Esophagus (tissue), 2 donors: ENCODE results near the gene UBN1. TPM values are rescaled to one million over a fixed set of nuclear protein-coding genes. Genes with fewer than 3 reads are reported as not detected.

ENCODE experiments used
- H3K27ac ChIP-seq, 2 donors: one replicate each; pipeline ENCODE4 v1.5.1; 2013; ENCODE audit warnings: low read depth in 2 of 2, mild to moderate bottlenecking in 2 of 2, inconsistent platforms in 1 of 2, low read length in 1 of 2, moderate library complexity in 1 of 2
- H3K27me3 ChIP-seq, 2 donors: one replicate each; pipeline ENCODE4 v1.6.1; 2013; ENCODE audit warnings: low read length in 2 of 2, control low read depth in 1 of 2, mild to moderate bottlenecking in 1 of 2; ENCODE audit not compliant: insufficient read depth in 2 of 2, control insufficient read depth in 1 of 2
- H3K36me3 ChIP-seq, 2 donors: one replicate each; pipeline ENCODE4 v1.6.1; 2013; ENCODE audit warnings: low read length in 1 of 2; ENCODE audit not compliant: control insufficient read depth in 2 of 2, insufficient read depth in 2 of 2
- H3K4me1 ChIP-seq, 2 donors: one replicate each; pipeline ENCODE4 v1.6.1; 2013; ENCODE audit warnings: low read length in 1 of 2; ENCODE audit not compliant: control insufficient read depth in 2 of 2, insufficient read depth in 2 of 2
- H3K4me3 ChIP-seq, 2 donors: one replicate each; pipeline ENCODE4 v1.5.1; 2013; ENCODE audit warnings: low read length in 2 of 2, mild to moderate bottlenecking in 2 of 2, low read depth in 1 of 2, moderate library complexity in 1 of 2
- H3K9me3 ChIP-seq, 2 donors: one replicate each; pipeline ENCODE4 v1.6.1; 2013; ENCODE audit warnings: mild to moderate bottlenecking in 2 of 2, low read depth in 1 of 2, low read length in 1 of 2, moderate library complexity in 1 of 2; ENCODE audit not compliant: control insufficient read depth in 2 of 2, insufficient read depth in 1 of 2
- WGBS, 2 donors: extraction: QIAGEN DNeasy Blood & Tissue Kit; methylation state at CpG; one replicate each; pipeline ENCODE4 v1.1.7; 2013; 5-methylcytosine and 5-hydroxymethylcytosine counted together
- polyA plus RNA-seq, 2 donors: library from polyadenylated mRNA; stranded (reverse); fragments of 200-250 nt; gene quantifications; one replicate each; pipeline ENCODE4 v1.2.3, GENCODE V29; 2013
- donor health status: healthy with polysubstance abuse.
- donor health status: Bipolar disorder and iron deficiency.

The UBN1 gene
- polyA plus RNA-seq, 2 donors = 5.1 to 7.7 TPM

DNA sequence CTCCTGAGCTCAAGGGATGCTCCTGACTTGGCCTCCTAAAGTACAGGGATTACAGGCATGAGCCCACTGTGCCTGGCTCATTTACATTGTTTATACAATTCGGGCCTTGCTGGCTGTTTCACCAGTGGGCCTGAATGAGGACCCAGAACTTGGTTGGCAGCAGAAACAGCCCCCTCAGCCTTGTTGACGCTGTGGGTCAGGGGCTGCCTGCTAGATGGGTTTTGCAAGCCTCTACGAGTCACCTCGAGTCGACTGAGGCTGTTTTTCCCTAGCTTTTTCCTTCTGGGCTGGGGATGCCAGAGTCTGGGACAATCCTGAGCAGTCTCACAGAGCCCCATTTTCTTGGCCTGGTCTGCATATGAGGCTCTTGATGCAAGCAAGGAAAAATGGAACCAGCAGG is 73.5 kb downstream of the UBN1 start:
- Histone ChIP-seq H3K27me3 (no peaks in the 10 kb centered on the region), H3K36me3 (peaks cover 0 to 19% of the 10 kb centered on the region in 2 donors), H3K27ac (peak overlapping the region; percentile 6 to 75), H3K4me3 (no peak overlapping the region), H3K4me1 (peaks cover 9 to 28% of the 10 kb centered on the region in 2 donors), H3K9me3 (no peaks in the 10 kb centered on the region)
- WGBS, 2 donors = 68 to 73% methylated on average over 5 of the region's 5 CpGs

DNA sequence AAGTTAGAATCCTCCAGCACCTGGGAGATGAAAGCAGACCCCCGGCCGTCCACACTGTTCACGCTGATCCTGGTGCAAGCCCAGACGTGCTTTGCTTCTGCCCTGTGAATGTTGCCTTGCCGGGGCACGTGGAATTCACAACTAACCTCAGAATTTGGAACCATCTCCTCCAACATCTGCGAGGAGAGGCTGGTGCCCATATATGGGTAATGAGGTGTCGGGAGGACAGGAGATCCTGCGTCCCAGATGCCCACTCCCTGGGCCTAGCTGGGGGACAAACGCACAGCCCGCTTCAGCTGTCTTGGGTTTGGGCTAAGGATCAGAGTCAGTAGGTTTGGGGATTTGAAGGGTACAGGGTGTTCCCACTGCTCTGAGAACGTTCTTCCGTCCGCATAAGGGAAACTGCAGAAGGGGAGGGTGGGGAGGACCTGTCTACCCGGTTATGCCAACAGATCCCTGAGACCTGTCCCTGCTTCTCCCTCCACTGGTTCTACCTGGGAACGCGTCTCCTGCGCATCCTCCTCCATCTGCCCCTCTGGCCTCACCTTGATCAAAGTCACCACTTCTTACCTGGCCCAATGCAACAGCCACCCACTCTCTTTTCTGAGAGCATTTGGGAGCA is 75.6 kb downstream of the UBN1 start:
- Histone ChIP-seq H3K4me3 (peak overlapping the region in 1 of 2 donors; percentile 8), H3K36me3 (peaks cover 0 to 19% of the 10 kb centered on the region in 2 donors), H3K4me1 (peaks cover 7 to 28% of the 10 kb centered on the region in 2 donors), H3K9me3 (no peaks in the 10 kb centered on the region), H3K27me3 (no peaks in the 10 kb centered on the region), H3K27ac (peak overlapping the region; percentile 89 to 91)
- 39 to 56% methylated on average over 18 of the region's 18 CpGs for whole genome bisulfite sequencing, 2 donors

DNA sequence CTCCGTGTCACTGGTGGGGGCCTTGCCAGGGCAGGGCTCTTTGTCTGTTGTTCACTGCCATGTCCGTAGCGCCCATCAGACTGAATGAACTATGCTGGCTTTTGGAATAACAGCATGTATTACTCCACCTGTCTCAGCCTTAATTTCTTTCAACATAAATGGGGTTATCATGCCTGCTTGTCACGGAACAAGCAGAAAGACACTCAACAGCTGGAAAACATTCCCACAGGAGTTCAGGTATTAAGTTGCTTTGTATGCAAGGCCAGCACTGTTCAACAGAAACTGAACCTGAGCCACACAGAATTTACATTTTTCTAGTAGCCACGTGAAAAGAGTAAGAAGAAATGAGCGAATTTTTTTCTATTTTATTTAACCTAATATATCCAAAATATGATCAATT is 76.6 kb downstream of the UBN1 start:
- Histone ChIP-seq H3K27me3 (no peaks in the 10 kb centered on the region), H3K4me1 (peaks cover 7 to 30% of the 10 kb centered on the region in 2 donors), H3K27ac (peak overlapping the region; percentile 89 to 91), H3K4me3 (no peak overlapping the region), H3K9me3 (no peaks in the 10 kb centered on the region), H3K36me3 (peaks cover 0 to 23% of the 10 kb centered on the region in 2 donors)
- WGBS, 2 donors = 61 to 68% methylated on average over 6 of the region's 6 CpGs

DNA sequence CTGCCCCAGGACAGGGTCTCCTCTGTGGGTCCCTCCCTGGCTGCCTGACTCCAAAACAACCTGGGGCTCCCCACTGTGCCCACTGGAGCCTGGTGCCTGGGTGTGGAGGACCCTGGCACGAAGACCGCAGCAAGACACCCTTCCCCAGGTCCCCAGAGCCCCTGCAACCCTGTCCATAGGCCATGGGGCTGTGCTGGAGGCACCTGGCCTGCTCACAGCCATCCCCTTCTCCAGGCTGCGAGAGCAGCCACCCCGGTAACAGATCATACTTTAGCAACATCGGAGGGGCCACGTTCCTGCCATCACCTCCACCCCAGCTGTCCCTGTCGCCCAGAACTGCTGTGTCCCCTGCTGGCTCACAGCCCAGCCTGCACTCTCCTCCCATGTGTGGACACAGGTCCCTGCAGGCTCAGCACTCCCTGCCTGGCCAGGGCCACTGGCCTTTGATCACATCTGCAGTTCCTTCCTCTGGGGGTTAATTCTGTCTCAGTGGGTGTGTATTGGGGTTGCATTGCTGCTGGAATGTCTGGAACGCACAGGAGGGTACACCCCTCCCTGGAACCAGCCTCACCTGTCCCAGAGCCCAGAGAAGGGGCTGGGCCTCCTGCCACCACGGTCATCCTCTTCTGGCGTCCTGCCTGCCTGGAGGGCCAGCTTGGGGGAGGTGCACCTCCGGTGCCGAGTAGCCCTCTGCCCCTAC is 77.5 kb downstream of the UBN1 start:
- Histone ChIP-seq H3K4me3 (peak overlapping the region; percentile 21 to 34), H3K27ac (peak overlapping the region; percentile 91), H3K4me1 (peaks cover 7 to 26% of the 10 kb centered on the region in 2 donors), H3K9me3 (no peaks in the 10 kb centered on the region), H3K36me3 (peaks cover 0 to 20% of the 10 kb centered on the region in 2 donors), H3K27me3 (no peaks in the 10 kb centered on the region)
- 40 to 41% methylated on average over 12 of the region's 12 CpGs for WGBS, 2 donors

GRCh38 chr16:4925293-4925607 is 78.0 kb downstream of the UBN1 start:
- H3K27ac ChIP-seq = peak overlapping the region; percentile 91
- peaks cover 0 to 24% of the 10 kb centered on the region in 2 donors for H3K36me3 ChIP-seq
- WGBS, 2 donors = 52 to 56% methylated on average over 5 of the region's 5 CpGs
- H3K27me3 ChIP-seq = no peaks in the 10 kb centered on the region
- H3K9me3 ChIP-seq = no peaks in the 10 kb centered on the region
- H3K4me3 ChIP-seq = peak overlapping the region; percentile 21 to 34
- peaks cover 7 to 29% of the 10 kb centered on the region in 2 donors for H3K4me1 ChIP-seq

DNA sequence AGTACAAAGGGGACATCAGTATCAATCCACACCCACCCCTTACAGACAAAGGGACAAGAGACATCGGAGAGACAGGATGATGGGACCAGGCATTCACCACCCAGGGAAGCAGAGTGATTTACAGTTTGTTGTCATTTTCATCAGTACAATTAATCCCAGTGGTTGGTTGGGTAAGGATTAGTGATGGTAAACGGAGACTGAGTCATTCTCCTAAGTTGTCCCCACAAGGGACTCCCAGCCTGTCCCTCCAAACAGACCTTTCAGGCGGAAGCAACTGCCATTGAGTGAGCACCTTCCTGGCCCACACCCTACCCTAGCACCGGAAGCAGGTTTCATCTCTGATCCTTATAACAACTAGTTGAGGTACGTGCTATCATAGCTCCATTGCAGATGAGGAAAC is 78.5 kb downstream of the UBN1 start:
- peak overlapping the region; percentile 19 to 21 for H3K4me3 ChIP-seq
- peaks cover 0 to 29% of the 10 kb centered on the region in 2 donors for H3K36me3 ChIP-seq
- no peaks in the 10 kb centered on the region for H3K27me3 ChIP-seq
- H3K9me3 ChIP-seq = no peaks in the 10 kb centered on the region
- 54 to 76% methylated on average over 5 of the region's 5 CpGs for WGBS, 2 donors
- peaks cover 7 to 30% of the 10 kb centered on the region in 2 donors for H3K4me1 ChIP-seq
- peak overlapping the region; percentile 91 for H3K27ac ChIP-seq

DNA sequence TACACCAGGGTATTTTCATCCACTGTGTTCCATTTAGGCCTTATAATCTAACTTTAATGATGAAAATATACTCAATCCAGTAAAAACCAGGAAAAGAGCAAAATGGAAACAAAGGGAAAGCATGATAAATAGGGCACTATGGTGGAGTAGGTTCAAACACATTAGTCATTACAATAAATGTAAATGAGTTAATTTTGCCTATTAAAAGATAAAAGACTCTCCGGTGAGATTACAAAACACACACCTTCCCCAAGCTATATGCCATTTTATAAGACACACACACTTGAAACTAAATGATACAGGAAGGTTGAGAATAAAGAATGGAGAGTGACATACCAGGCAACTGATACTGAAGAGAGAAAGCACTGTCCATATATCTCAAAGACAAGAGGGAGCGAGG is 79.6 kb downstream of the UBN1 start:
- Histone ChIP-seq H3K4me1 (peaks cover 3 to 31% of the 10 kb centered on the region in 2 donors), H3K27me3 (no peaks in the 10 kb centered on the region), H3K27ac (peak overlapping the region; percentile 56 to 77), H3K36me3 (peaks cover 0 to 30% of the 10 kb centered on the region in 2 donors), H3K9me3 (no peaks in the 10 kb centered on the region), H3K4me3 (peak overlapping the region in 1 of 2 donors; percentile 9)
- 87 to 98% methylated on average over 2 of the region's 2 CpGs for WGBS, 2 donors

DNA sequence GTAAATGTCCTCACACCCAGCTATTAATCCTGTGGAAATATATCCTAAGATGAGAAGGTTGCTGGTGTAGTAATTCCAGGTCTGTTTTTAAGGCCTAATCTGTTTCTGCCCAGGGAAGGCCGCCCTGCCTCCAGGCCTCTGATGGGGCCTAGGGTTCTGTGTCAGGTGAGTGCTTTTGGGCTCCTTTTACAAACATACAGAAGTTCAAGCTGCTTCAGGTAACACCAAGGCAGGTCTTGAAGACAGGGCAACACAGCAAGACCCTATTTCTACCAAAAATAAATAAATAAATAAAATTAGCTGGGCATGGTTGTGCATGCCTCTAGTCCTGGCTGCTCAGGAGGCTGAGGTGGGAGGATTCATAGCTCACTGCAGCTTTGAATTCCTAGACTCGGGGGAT is 80.4 kb downstream of the UBN1 start:
- H3K36me3 ChIP-seq = peaks cover 0 to 27% of the 10 kb centered on the region in 2 donors
- 64 to 68% methylated on average over 2 of the region's 2 CpGs for WGBS, 2 donors
- no peaks in the 10 kb centered on the region for H3K9me3 ChIP-seq
- peak overlapping the region; percentile 67 to 77 for H3K27ac ChIP-seq
- no peaks in the 10 kb centered on the region for H3K27me3 ChIP-seq
- H3K4me3 ChIP-seq = peak overlapping the region in 1 of 2 donors; percentile 10
- H3K4me1 ChIP-seq = peaks cover 0 to 29% of the 10 kb centered on the region in 2 donors

DNA sequence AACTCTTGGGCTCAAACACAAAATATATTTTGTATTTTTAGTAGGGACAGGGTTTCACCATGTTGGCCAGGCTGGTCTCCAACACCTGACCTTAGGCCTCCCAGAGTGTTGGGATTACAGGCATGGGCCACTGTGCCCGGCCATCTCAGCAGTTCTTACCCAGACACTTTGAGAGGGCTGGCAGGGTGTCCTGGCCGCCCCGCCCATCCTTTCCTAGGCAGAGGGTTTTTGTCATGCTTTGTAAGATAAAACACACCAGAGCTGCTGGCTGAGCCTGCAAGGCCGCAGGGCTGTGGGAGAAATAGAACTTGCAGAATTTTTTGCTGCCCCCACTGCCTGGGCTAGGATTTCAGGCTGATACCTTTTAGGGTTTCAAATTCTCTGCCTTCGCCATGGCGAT is 80.9 kb downstream of the UBN1 start:
- Histone ChIP-seq H3K4me1 (peaks cover 0 to 27% of the 10 kb centered on the region in 2 donors), H3K27ac (peak overlapping the region; percentile 67 to 77), H3K36me3 (peaks cover 0 to 27% of the 10 kb centered on the region in 2 donors), H3K27me3 (no peaks in the 10 kb centered on the region), H3K4me3 (no peak overlapping the region), H3K9me3 (no peaks in the 10 kb centered on the region)
- WGBS, 2 donors = 75 to 78% methylated on average over 6 of the region's 6 CpGs
